Activated CD4-positive, alpha-beta T cell treated with anti-CD3 and anti-CD28 coated beads, Interleukin-2, amount 10 ng/mL, durations not matched to agents 24 days and 14 days (primary cell): ENCODE data around the gene MYBPHL. TPM values are rescaled to one million over a fixed set of nuclear protein-coding genes. Genes with fewer than 3 reads are reported as not detected.

Source experiments
- DNase-seq: peaks from one replicate; pipeline ENCODE4 v3.0.0; 2022
- H3K27ac Mint-ChIP-seq: one replicate; pipeline ENCODE4 v1.8.0; 2022; ENCODE audit warnings: mild to moderate bottlenecking, mixed read lengths
- H3K27me3 Mint-ChIP-seq: one replicate; pipeline ENCODE4 v1.8.0; 2022; ENCODE audit warnings: mixed read lengths
- H3K36me3 Mint-ChIP-seq: one replicate; pipeline ENCODE4 v1.8.0; 2022; ENCODE audit warnings: low read depth, mild to moderate bottlenecking, mixed read lengths
- H3K4me1 Mint-ChIP-seq: one replicate; pipeline ENCODE4 v1.8.0; 2021; ENCODE audit warnings: mixed read lengths
- H3K4me3 Mint-ChIP-seq: one replicate; pipeline ENCODE4 v1.8.0; 2022; ENCODE audit warnings: mild to moderate bottlenecking, moderate library complexity, mixed read lengths
- H3K9me3 Mint-ChIP-seq: one replicate; pipeline ENCODE4 v1.8.0; 2021; ENCODE audit warnings: mixed read lengths
- intact Hi-C: fragments of 100-400 bp; cut with micrococcal nuclease; formaldehyde crosslinking; loops from one replicate; pipeline ENCODE4 v1.15.1; 2023
- total RNA-seq: library from RNA; stranded (reverse); gene quantifications from 2 replicates; pipeline ENCODE4 v1.2.3, GENCODE V29; 2022

The MYBPHL gene, protein sequence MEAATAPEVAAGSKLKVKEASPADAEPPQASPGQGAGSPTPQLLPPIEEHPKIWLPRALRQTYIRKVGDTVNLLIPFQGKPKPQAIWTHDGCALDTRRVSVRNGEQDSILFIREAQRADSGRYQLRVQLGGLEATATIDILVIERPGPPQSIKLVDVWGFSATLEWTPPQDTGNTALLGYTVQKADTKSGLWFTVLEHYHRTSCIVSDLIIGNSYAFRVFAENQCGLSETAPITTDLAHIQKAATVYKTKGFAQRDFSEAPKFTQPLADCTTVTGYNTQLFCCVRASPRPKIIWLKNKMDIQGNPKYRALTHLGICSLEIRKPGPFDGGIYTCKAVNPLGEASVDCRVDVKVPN
- not detected in 2 replicates for total RNA-seq

- Mint-ChIP-seq H3K4me1 (no peaks in the 10 kb centered on the region), H3K4me3 (no peak within 1 kb of the TSS), H3K9me3 (no peaks in the 10 kb centered on the region), H3K27ac (no peak within 1 kb of the TSS), H3K36me3 (no peaks in the 10 kb centered on the region), H3K27me3 (peaks cover 12% of the 10 kb centered on the region)
- no peak for DNase-seq
- intact Hi-C loops: no loop called here
Measured at GRCh38 chr1:109306832-109307273, at the start of gene MYBPHL. TSS of gene MYBPHL (minus strand) at chr1:109307011. CDS start at chr1:109306991, 20 bp downstream.

- no peak overlapping the region for H3K4me3 Mint-ChIP-seq
- intact Hi-C loops: no loop called here
Measured at GRCh38 chr1:109356505-109356904, 49.7 kb upstream of the MYBPHL start.

DNA sequence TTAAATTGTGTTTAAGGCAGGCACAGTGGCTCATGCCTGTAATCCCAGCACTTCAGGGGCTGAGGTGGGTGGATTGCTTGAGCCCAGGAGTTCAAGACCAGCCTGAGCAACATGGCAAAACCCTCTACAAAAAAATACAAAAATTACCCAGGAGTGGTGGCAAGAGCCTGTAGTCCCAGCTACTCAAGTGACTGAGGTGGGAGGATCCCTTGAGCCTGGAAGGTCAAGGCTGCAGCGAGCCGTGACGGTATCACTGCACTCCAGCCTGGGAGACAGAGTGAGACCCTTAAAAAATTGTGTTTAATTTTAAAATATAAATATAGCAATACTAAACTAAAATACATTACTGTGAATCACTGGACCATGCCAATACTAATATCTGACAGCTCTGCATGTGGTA lies 48.1 kb upstream of the MYBPHL start:
- no peak overlapping the region for H3K4me3 Mint-ChIP-seq
- DNase-seq: no peak

More at GRCh38 chr1:109356505-109356904, 49.7 kb upstream of the MYBPHL start:
- no peaks in the 10 kb centered on the region for H3K9me3 Mint-ChIP-seq
- DNase-seq: no peak
- no peaks in the 10 kb centered on the region for H3K36me3 Mint-ChIP-seq
- peaks cover 10% of the 10 kb centered on the region for H3K4me1 Mint-ChIP-seq
- H3K27me3 Mint-ChIP-seq: peaks cover 29% of the 10 kb centered on the region
- no peak overlapping the region for H3K27ac Mint-ChIP-seq

DNA sequence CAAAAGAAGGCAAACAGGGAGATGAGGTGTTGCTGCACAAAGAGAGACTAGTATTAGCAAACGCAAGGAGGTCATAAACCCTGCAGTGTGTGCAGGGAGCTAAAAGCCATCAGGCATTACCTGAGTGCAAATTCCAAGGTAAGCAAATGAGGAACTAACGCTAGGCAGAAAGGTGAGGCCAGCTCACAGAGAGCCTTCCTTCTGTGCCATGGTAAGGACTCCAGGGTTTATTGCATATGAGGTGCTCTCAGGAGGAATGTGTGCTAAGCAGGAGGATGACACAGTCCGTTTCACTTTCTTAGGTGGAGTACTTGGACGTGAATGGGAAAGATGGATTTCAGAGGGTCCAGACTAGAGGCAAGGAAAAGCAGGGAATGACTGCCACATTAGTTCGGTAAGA lies 44.6 kb upstream of the MYBPHL start:
- H3K4me1 Mint-ChIP-seq: peaks cover 16% of the 10 kb centered on the region

More for the DNA sequence above, 48.1 kb upstream of the MYBPHL start:
- Mint-ChIP-seq H3K9me3 (no peaks in the 10 kb centered on the region), H3K27me3 (peaks cover 27% of the 10 kb centered on the region), H3K4me1 (peaks cover 10% of the 10 kb centered on the region), H3K36me3 (no peaks in the 10 kb centered on the region), H3K27ac (no peak overlapping the region)
- intact Hi-C loops: loop anchor here (5.0 kb wide), 1 partner anchor 42 kb away; the partner anchor contains the start of gene SORT1

GRCh38 chr1:109350655-109351054 lies 43.8 kb upstream of the MYBPHL start:
- no peak overlapping the region for H3K27ac Mint-ChIP-seq
- no peaks in the 10 kb centered on the region for H3K36me3 Mint-ChIP-seq
- peaks cover 16% of the 10 kb centered on the region for H3K4me1 Mint-ChIP-seq
- H3K9me3 Mint-ChIP-seq: no peaks in the 10 kb centered on the region
- H3K4me3 Mint-ChIP-seq: no peak overlapping the region
- intact Hi-C loops: loop anchor here (5.0 kb wide), 1 partner anchor 47 kb away; the partner anchor contains the start of gene SORT1
- peaks cover 13% of the 10 kb centered on the region for H3K27me3 Mint-ChIP-seq
- no peak for DNase-seq

More for the DNA sequence above, 44.6 kb upstream of the MYBPHL start:
- no peak overlapping the region for H3K4me3 Mint-ChIP-seq
- no peak for DNase-seq
- H3K27me3 Mint-ChIP-seq: peaks cover 13% of the 10 kb centered on the region
- H3K36me3 Mint-ChIP-seq: no peaks in the 10 kb centered on the region
- no peaks in the 10 kb centered on the region for H3K9me3 Mint-ChIP-seq
- intact Hi-C loops: loop anchor here (5.0 kb wide), 1 partner anchor 46 kb away; the partner anchor contains the start of gene SORT1
- H3K27ac Mint-ChIP-seq: no peak overlapping the region

- Mint-ChIP-seq H3K36me3 (no peaks in the 10 kb centered on the region), H3K9me3 (no peaks in the 10 kb centered on the region), H3K27me3 (peaks cover 13% of the 10 kb centered on the region), H3K4me3 (no peak overlapping the region), H3K4me1 (peaks cover 16% of the 10 kb centered on the region), H3K27ac (no peak overlapping the region)
- intact Hi-C loops: loop anchor here (5.0 kb wide), 1 partner anchor 47 kb away; the partner anchor contains the start of gene SORT1
- no peak for DNase-seq
Measured at GRCh38 chr1:109350182-109350581, 43.4 kb upstream of the MYBPHL start.

DNA sequence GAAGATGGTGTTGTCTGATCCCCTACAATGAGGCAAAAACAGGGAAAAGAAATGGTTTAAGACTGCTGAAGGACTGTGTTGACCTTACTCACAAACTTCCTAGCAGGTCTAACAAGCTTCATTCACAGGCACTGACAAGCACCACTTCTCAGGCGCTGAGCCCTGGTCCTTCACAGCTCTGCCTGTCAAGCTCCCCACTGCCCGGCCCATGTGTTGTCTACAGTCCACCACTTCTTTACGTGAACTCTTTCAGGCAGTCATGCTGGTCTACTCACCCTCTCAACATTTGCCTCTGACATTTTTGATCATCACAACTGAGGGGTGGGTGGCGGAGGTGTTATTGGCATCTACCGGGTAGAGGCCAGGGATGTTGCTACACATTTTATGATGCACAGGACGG lies 40.7 kb upstream of the MYBPHL start:
- peaks cover 8% of the 10 kb centered on the region for H3K4me1 Mint-ChIP-seq
- DNase-seq: no peak
- H3K4me3 Mint-ChIP-seq: no peak overlapping the region
- no peaks in the 10 kb centered on the region for H3K36me3 Mint-ChIP-seq
- no peaks in the 10 kb centered on the region for H3K9me3 Mint-ChIP-seq
- H3K27me3 Mint-ChIP-seq: peaks cover 18% of the 10 kb centered on the region
- H3K27ac Mint-ChIP-seq: no peak overlapping the region
- intact Hi-C loops: no loop called here

- Mint-ChIP-seq H3K27ac (no peak overlapping the region), H3K27me3 (peaks cover 14% of the 10 kb centered on the region), H3K4me1 (peaks cover 2% of the 10 kb centered on the region), H3K4me3 (no peak overlapping the region), H3K36me3 (no peaks in the 10 kb centered on the region), H3K9me3 (no peaks in the 10 kb centered on the region)
- intact Hi-C loops: no loop called here
- DNase-seq: no peak
Measured at GRCh38 chr1:109341944-109342930, 35.4 kb upstream of the MYBPHL start.

DNA sequence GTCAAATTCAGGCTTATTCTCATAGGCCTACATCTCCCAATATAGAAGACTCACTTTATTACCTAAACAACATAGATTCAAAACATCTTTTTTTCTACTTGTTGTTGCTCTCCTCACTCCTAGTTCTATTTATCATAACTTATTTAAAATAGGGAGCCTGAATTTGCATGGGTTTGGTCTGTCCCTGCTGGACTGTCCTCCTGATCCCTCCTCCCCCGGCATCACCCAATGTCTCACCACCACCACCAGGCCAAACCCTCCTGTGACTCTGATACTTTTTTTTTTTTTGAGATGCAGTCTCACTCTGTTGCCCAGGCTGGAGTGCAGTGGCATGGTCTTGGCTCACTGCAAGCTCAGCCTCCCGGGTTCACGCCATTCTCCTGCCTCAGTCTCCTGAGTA lies 31.8 kb upstream of the MYBPHL start:
- H3K4me3 Mint-ChIP-seq: no peak overlapping the region
- no peaks in the 10 kb centered on the region for H3K4me1 Mint-ChIP-seq
- no peaks in the 10 kb centered on the region for H3K9me3 Mint-ChIP-seq
- H3K36me3 Mint-ChIP-seq: no peaks in the 10 kb centered on the region
- no peak overlapping the region for H3K27ac Mint-ChIP-seq
- intact Hi-C loops: no loop called here
- DNase-seq: no peak
- peaks cover 5% of the 10 kb centered on the region for H3K27me3 Mint-ChIP-seq

DNA sequence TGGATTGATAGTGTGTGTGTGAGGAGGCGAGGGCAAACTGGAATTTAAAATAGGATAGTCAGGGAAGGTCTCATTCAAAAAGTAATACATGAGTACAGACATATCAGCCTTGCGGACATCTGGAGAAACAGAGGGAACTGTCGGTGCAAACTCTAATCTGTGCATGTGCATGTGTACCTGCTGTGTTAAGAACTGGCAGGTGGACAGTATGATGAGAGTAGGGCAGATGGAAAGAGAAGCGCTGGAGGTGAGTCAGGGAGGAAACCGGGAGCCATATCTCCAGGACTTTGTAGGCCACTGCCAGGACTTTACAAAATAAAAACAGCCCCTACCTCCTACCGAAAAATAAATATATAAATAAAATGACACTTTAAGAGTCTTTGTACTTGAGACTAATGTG lies 31.3 kb upstream of the MYBPHL start:
- H3K27me3 Mint-ChIP-seq: peaks cover 2% of the 10 kb centered on the region
- H3K4me1 Mint-ChIP-seq: no peaks in the 10 kb centered on the region
- peaks cover 2% of the 10 kb centered on the region for H3K36me3 Mint-ChIP-seq
- intact Hi-C loops: no loop called here
- no peak for DNase-seq
- no peaks in the 10 kb centered on the region for H3K9me3 Mint-ChIP-seq
- H3K4me3 Mint-ChIP-seq: no peak overlapping the region
- no peak overlapping the region for H3K27ac Mint-ChIP-seq

DNA sequence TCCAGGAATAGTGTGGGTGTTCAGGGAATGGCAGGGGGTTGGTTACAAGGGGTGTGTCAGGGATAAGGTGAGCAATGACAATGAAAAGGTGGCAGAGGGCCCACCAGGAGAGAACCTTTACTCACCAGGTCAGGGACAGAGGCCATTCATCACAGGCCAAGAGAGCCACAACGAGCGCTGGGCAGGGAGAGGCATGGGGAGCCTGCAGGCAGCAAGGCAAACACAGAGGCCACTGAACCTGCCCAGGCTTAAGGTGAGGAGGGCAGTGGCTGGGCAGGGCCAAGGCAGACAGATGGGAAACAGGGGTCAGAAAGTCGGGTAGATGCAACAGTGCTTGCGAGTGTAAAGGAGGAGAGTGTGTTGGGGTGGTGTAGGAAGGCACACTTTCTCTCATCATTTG lies 28.3 kb upstream of the MYBPHL start:
- Mint-ChIP-seq H3K4me1 (no peaks in the 10 kb centered on the region), H3K36me3 (peaks cover 7% of the 10 kb centered on the region), H3K27me3 (peaks cover 5% of the 10 kb centered on the region), H3K9me3 (peaks cover 14% of the 10 kb centered on the region), H3K4me3 (no peak overlapping the region), H3K27ac (no peak overlapping the region)
- intact Hi-C loops: no loop called here
- DNase-seq: no peak

GRCh38 chr1:109331113-109331512 lies 24.3 kb upstream of the MYBPHL start:
- Mint-ChIP-seq H3K36me3 (peaks cover 7% of the 10 kb centered on the region), H3K27ac (no peak overlapping the region), H3K4me3 (no peak overlapping the region), H3K27me3 (peaks cover 7% of the 10 kb centered on the region), H3K4me1 (no peaks in the 10 kb centered on the region), H3K9me3 (peaks cover 15% of the 10 kb centered on the region)
- no peak for DNase-seq
- intact Hi-C loops: no loop called here

GRCh38 chr1:109327285-109327684 lies 20.5 kb upstream of the MYBPHL start:
- no peak for DNase-seq
- H3K27me3 Mint-ChIP-seq: peaks cover 9% of the 10 kb centered on the region

DNA sequence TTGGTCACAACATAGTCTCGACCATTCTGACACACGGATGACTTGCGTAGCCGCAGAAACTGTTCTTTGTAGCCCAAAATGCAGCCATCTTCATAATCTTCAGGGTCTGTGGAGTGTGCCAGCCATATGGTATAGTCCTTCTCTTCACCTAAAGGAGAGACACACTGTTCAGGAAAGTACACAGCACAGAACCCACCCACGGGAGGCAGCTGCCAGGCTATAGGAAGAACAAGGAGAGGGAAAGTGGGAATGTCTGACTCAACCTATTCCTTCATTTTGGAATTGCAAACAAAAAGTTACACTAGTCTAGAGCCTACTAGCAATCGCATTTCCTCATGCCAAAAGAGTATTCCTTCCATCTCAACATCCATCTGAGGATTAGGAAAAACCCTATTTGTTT lies 16.2 kb upstream of the MYBPHL start:
- no peak for DNase-seq
- Mint-ChIP-seq H3K4me3 (no peak overlapping the region), H3K4me1 (no peaks in the 10 kb centered on the region), H3K27ac (no peak overlapping the region), H3K36me3 (no peaks in the 10 kb centered on the region), H3K27me3 (peaks cover 4% of the 10 kb centered on the region), H3K9me3 (no peaks in the 10 kb centered on the region)
- intact Hi-C loops: no loop called here

More at GRCh38 chr1:109327285-109327684, 20.5 kb upstream of the MYBPHL start:
- peaks cover 5% of the 10 kb centered on the region for H3K36me3 Mint-ChIP-seq
- no peaks in the 10 kb centered on the region for H3K4me1 Mint-ChIP-seq
- H3K9me3 Mint-ChIP-seq: peaks cover 15% of the 10 kb centered on the region
- H3K4me3 Mint-ChIP-seq: no peak overlapping the region
- H3K27ac Mint-ChIP-seq: no peak overlapping the region
- intact Hi-C loops: no loop called here
